H1 (cell line): ENCODE data around the gene COG7. TPM values are rescaled to one million over a fixed set of nuclear protein-coding genes. Genes with fewer than 3 reads are reported as not detected.

ENCODE experiments used
- CTCF ChIA-PET: fragments of 300-600 bp; sonication (Branson Sonifier 250); formaldehyde crosslinking; loops from one replicate; lab custom pipeline; 2021; ENCODE audit not compliant: partially characterized antibody; lab: Charles Lee
- POLR2A ChIA-PET: fragments of 300-600 bp; sonication (Branson Sonifier 250); formaldehyde crosslinking; loops from one replicate; lab custom pipeline; 2021; ENCODE audit warnings: inconsistent platforms; ENCODE audit not compliant: partially characterized antibody; lab: Charles Lee
- DNase-seq, 2 experiments: peaks; one replicate each; pipeline versions ENCODE4 v3.0.0 to v3.0.0-alpha.2; 2010 to 2022; ENCODE audit warnings: low spot score in 2 of 2, low read depth in 1 of 2, mixed read lengths in 1 of 2
- FAIRE-seq: peaks from 2 replicates; lab custom pipeline; 2011; peaks lifted over from hg19 to GRCh38; lab: Jason Lieb, UNC
- H2AFZ ChIP-seq: 2 replicates; pipeline ENCODE4 v1.8.1; 2012; ENCODE audit warnings: low read length, inconsistent platforms
- H2AK5ac ChIP-seq: 2 replicates; pipeline ENCODE4 v1.6.1; 2013; ENCODE audit warnings: low read depth, low read length
- H2BK120ac ChIP-seq: replicated peaks from 2 replicates; pipeline ENCODE3; 2013; ENCODE audit warnings: low read depth, low read length, inconsistent platforms
- H2BK12ac ChIP-seq: 2 replicates; pipeline ENCODE4 v1.6.1; 2013; ENCODE audit warnings: low read depth, low read length
- H2BK15ac ChIP-seq: 2 replicates; pipeline ENCODE4 v1.6.1; 2013; ENCODE audit warnings: low read length
- H2BK20ac ChIP-seq: 2 replicates; pipeline ENCODE4 v1.6.1; 2013; ENCODE audit warnings: low read length
- H2BK5ac ChIP-seq: 2 replicates; pipeline ENCODE4 v1.6.1; 2013; ENCODE audit warnings: low read depth, low read length
- H3K14ac ChIP-seq: 2 replicates; pipeline ENCODE4 v1.6.1; 2013; ENCODE audit warnings: inconsistent platforms; ENCODE audit not compliant: insufficient read length
- H3K18ac ChIP-seq: 2 replicates; pipeline ENCODE4 v1.6.1; 2013; ENCODE audit warnings: low read length; ENCODE audit errors: extremely low read depth
- H3K23ac ChIP-seq: 2 replicates; pipeline ENCODE4 v1.6.1; 2013; ENCODE audit warnings: inconsistent platforms; ENCODE audit not compliant: insufficient read length
- H3K23me2 ChIP-seq: 2 replicates; pipeline ENCODE4 v1.6.1; 2013; ENCODE audit warnings: low read depth, low read length
- H3K27ac ChIP-seq: 2 replicates; pipeline ENCODE4 v1.6.1; 2011; ENCODE audit warnings: low read depth, low read length, inconsistent platforms
- H3K27me3 ChIP-seq, 4 experiments: replicated peaks in 1 of 4; 1 replicate in 1 of 4; 2 replicates in 3 of 4; pipeline versions ENCODE4 v1.6.1 to v1.8.1; 2011 to 2013; ENCODE audit warnings: low read length in 3 of 4, mild to moderate bottlenecking in 3 of 4, inconsistent platforms in 2 of 4, mixed read lengths in 2 of 4, moderate library complexity in 1 of 4; ENCODE audit not compliant: control insufficient read depth in 3 of 4, insufficient read depth in 3 of 4; ENCODE audit errors: extremely low read depth in 1 of 4
- H3K36me3 ChIP-seq, 4 experiments: 2 replicates each; pipeline versions ENCODE4 v1.6.1 to v1.8.1; 2011 to 2013; ENCODE audit warnings: mild to moderate bottlenecking in 4 of 4, low read length in 3 of 4, moderate library complexity in 2 of 4, control low read depth in 1 of 4, inconsistent platforms in 1 of 4; ENCODE audit not compliant: insufficient read depth in 4 of 4, control insufficient read depth in 2 of 4
- H3K4ac ChIP-seq: replicated peaks from 2 replicates; pipeline ENCODE3; 2013; ENCODE audit warnings: low read length, low read depth, mixed read lengths, inconsistent platforms; ENCODE audit not compliant: insufficient read length
- H3K4me1 ChIP-seq, 4 experiments: replicated peaks in 1 of 4; 1 replicate in 1 of 4; 2 replicates in 3 of 4; pipeline versions ENCODE4 v1.6.1 to v1.8.1; 2011 to 2013; ENCODE audit warnings: low read length in 3 of 4, inconsistent platforms in 2 of 4, mixed read lengths in 1 of 4; ENCODE audit not compliant: insufficient read depth in 4 of 4, control insufficient read depth in 3 of 4
- H3K4me2 ChIP-seq, 2 experiments: 2 replicates each; pipeline versions ENCODE4 v1.6.1 to v1.8.1; 2011 to 2013; ENCODE audit warnings: low read depth in 2 of 2, low read length in 2 of 2, control low read depth in 1 of 2, inconsistent platforms in 1 of 2, mild to moderate bottlenecking in 1 of 2; ENCODE audit not compliant: insufficient read depth in 1 of 2
- H3K4me3 ChIP-seq, 4 experiments: fragments of 200-600, 300-600 bp in 1 of 4; sonication (generic), shearing (Covaris generic), sonication (Bioruptor Twin) in 1 of 4; 2 replicates each; pipeline versions ENCODE4 v1.5.1 to v1.8.1; 2011 to 2016; ENCODE audit warnings: low read length in 4 of 4, low read depth in 3 of 4, control low read depth in 2 of 4, inconsistent platforms in 2 of 4, mild to moderate bottlenecking in 2 of 4, mixed read lengths in 1 of 4, moderate library complexity in 1 of 4; ENCODE audit not compliant: insufficient read depth in 2 of 4; ENCODE audit errors: extremely low read depth in 1 of 4
- H3K56ac ChIP-seq: replicated peaks from 2 replicates; pipeline ENCODE3; 2013; ENCODE audit warnings: low read depth, mild to moderate bottlenecking, mixed read lengths, low read length, inconsistent platforms; ENCODE audit not compliant: insufficient read length
- H3K79me1 ChIP-seq: 2 replicates; pipeline ENCODE4 v1.6.1; 2013; ENCODE audit warnings: low read depth, low read length, control low read depth
- H3K79me2 ChIP-seq, 2 experiments: 2 replicates each; pipeline versions ENCODE4 v1.6.1 to v1.8.1; 2012 to 2013; ENCODE audit warnings: low read length in 2 of 2, mild to moderate bottlenecking in 2 of 2, inconsistent platforms in 1 of 2; ENCODE audit not compliant: insufficient read depth in 2 of 2, control insufficient read depth in 1 of 2
- H3K9ac ChIP-seq, 4 experiments: replicated peaks in 1 of 4; 1 replicate in 1 of 4; 2 replicates in 3 of 4; pipeline versions ENCODE4 v1.6.1 to v1.8.1; 2011 to 2013; ENCODE audit warnings: low read depth in 3 of 4, low read length in 3 of 4, control low read depth in 2 of 4, mild to moderate bottlenecking in 2 of 4, moderate library complexity in 2 of 4, inconsistent platforms in 1 of 4; ENCODE audit errors: extremely low read depth in 1 of 4
- H3K9me3 ChIP-seq, 2 experiments: 2 replicates each; pipeline versions ENCODE4 v1.6.1 to v1.8.1; 2012 to 2013; ENCODE audit warnings: mild to moderate bottlenecking in 2 of 2, moderate library complexity in 2 of 2, control low read depth in 1 of 2, inconsistent platforms in 1 of 2, low read depth in 1 of 2, low read length in 1 of 2, mixed read lengths in 1 of 2; ENCODE audit not compliant: insufficient read depth in 2 of 2
- H4K20me1 ChIP-seq, 2 experiments: replicated peaks in 1 of 2; 2 replicates each; pipeline versions ENCODE3 to v1.8.1; 2011 to 2013; ENCODE audit warnings: inconsistent platforms in 2 of 2, low read length in 2 of 2, mild to moderate bottlenecking in 1 of 2; ENCODE audit not compliant: insufficient read depth in 2 of 2, control insufficient read depth in 1 of 2
- H4K5ac ChIP-seq: 2 replicates; pipeline ENCODE4 v1.6.1; 2013; ENCODE audit warnings: low read length, low read depth, mixed read lengths, inconsistent platforms; ENCODE audit not compliant: insufficient read length
- H4K8ac ChIP-seq: 2 replicates; pipeline ENCODE4 v1.8.0; 2013; ENCODE audit warnings: mild to moderate bottlenecking, moderate library complexity, low read length, inconsistent platforms; ENCODE audit not compliant: insufficient read depth; ENCODE audit errors: extremely low read depth
- H4K91ac ChIP-seq: replicated peaks from 2 replicates; pipeline ENCODE3; 2013; ENCODE audit warnings: low read length, mixed read lengths, inconsistent platforms; ENCODE audit not compliant: insufficient read length
- ASH2L ChIP-seq: fragments of 200-600, 300-600 bp; sonication (generic); IDR thresholded peaks from one replicate; pipeline ENCODE4 v1.7.1; 2017; ENCODE audit warnings: low read length
- NANOG ChIP-seq: IDR thresholded peaks from 2 replicates; pipeline ENCODE4 v1.6.1; 2011; ENCODE audit warnings: low read length, low read depth, mild to moderate bottlenecking, inconsistent platforms; ENCODE audit not compliant: insufficient read depth, poor library complexity, severe bottlenecking
- NRF1 ChIP-seq: IDR thresholded peaks from 2 replicates; pipeline ENCODE4 v1.6.1; 2011; ENCODE audit warnings: mild to moderate bottlenecking, low read depth, low read length, improper control_type of control experiment
- SP2 ChIP-seq: IDR thresholded peaks from 2 replicates; pipeline ENCODE4 v1.6.1; 2012; ENCODE audit warnings: mild to moderate bottlenecking, low read length, inconsistent platforms
- TAF7 ChIP-seq: optimal IDR thresholded peaks from 2 replicates; pipeline ENCODE3; 2011; ENCODE audit warnings: low read depth, mild to moderate bottlenecking, inconsistent platforms, low read length, moderate library complexity, borderline replicate concordance
- WGBS, 2 experiments: shearing (Covaris generic) in 1 of 2; methylation state at CpG; one replicate each; pipeline versions ENCODE4 v1.1.6 to v1.1.7; 2013 to 2015; ENCODE audit warnings: low lambda C conversion rate in 2 of 2, mixed read lengths in 2 of 2, inconsistent platforms in 1 of 2, low coverage in 1 of 2, missing lambda C conversion rate in 1 of 2; ENCODE audit not compliant: insufficient replicate concordance in 2 of 2, insufficient coverage in 1 of 2, insufficient read length in 1 of 2; ENCODE audit errors: extremely low coverage in 1 of 2, missing lambda C conversion rate in 1 of 2; 5-methylcytosine and 5-hydroxymethylcytosine counted together
- polyA plus RNA-seq, 7 experiments: library from polyadenylated mRNA; depleted of rRNA in 3 of 7; stranded (reverse) in 5 of 7; unstranded in 2 of 7; fragments of >200 nt in 5 of 7; fragments of 200-250 nt in 2 of 7; gene quantifications; 1 replicate in 5 of 7; 2 replicates in 1 of 7; 4 replicates in 1 of 7; pipeline versions ENCODE4 v1.2.1 to v1.2.3, GENCODE V29; 2011 to 2013; ENCODE audit warnings: missing spikeins in 2 of 7, mixed read lengths in 2 of 7
- total RNA-seq: library from RNA; stranded (reverse); fragmentation: NEBNext Ultra II Directional; extraction: Animal tissue kit (Norgen Biotek cat#: 25700); gene quantifications from 2 replicates; pipeline ENCODE4 v1.2.1, GENCODE V29; 2021
- TF ChIP-seq, protein P1 (sequence below): IDR thresholded peaks from 2 replicates; pipeline ENCODE4 v1.6.1; 2012; ENCODE audit warnings: inconsistent platforms
- TF ChIP-seq, protein P2 (sequence below): IDR thresholded peaks from 2 replicates; pipeline ENCODE4 v1.6.1; 2012; ENCODE audit warnings: inconsistent platforms

COG7 gene
- total and polyA plus RNA-seq, 2 of the 8 experiments (the other 6 are each of a cell fraction or from before 2014, with no cell fraction given): 17.2 to 40.4 TPM

DNA sequence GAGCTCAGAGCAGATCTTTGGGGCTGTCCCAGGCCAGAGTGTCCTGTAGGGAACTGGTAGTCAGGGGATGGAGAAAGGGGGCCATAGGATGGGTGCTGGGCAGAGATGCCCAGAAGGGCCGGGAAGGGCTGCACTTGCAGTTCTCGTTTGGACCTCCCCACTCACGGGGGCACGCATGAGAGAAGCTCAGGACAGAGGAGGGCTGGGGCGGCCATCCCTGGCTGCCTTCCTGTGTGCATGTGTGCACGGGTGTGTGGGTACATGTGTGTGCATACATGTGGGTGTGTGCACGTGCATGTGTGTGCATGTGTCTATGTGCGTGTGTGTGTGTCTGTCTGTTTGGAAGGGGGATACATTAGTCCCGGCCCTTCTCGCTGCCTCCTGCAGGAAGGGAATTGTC is 73.3 kb downstream of the COG7 start:
- H3K27me3 ChIP-seq: no peaks in the 10 kb centered on the region
- no peak overlapping the region for H2AFZ ChIP-seq
- H3K79me2 ChIP-seq: no peaks in the 10 kb centered on the region
- H3K27ac ChIP-seq: no peak overlapping the region
- H3K4me3 ChIP-seq: no peak overlapping the region
- H2BK5ac ChIP-seq: no peak overlapping the region
- H3K4me2 ChIP-seq: no peak overlapping the region
- no peaks in the 10 kb centered on the region for H3K9me3 ChIP-seq
- no peak overlapping the region for H4K5ac ChIP-seq
- FAIRE-seq: no peak
- no peak overlapping the region for H3K18ac ChIP-seq
- CTCF ChIA-PET: interaction anchor here (0.6 to 7.4 kb wide), 11 partner anchors 9 to 199 kb away, joined by 3 to 44 read pairs (median 3); no protein-coding TSS in a partner anchor
- H2BK15ac ChIP-seq: no peak overlapping the region; the same call in 1 of the 2 replicates
- H3K4ac ChIP-seq: no peak overlapping the region
- TF ChIP-seq NRF1 (no peak), NANOG (no peak), ASH2L (no peak), TAF7 (no peak), SP2 (no peak)
- TF ChIP-seq, protein P1, sequence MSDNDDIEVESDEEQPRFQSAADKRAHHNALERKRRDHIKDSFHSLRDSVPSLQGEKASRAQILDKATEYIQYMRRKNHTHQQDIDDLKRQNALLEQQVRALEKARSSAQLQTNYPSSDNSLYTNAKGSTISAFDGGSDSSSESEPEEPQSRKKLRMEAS: no peak
- TF ChIP-seq, protein P2, sequence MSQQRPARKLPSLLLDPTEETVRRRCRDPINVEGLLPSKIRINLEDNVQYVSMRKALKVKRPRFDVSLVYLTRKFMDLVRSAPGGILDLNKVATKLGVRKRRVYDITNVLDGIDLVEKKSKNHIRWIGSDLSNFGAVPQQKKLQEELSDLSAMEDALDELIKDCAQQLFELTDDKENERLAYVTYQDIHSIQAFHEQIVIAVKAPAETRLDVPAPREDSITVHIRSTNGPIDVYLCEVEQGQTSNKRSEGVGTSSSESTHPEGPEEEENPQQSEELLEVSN: no peak
- H3K56ac ChIP-seq: no peak overlapping the region
- H2BK120ac ChIP-seq: no peak overlapping the region
- H3K36me3 ChIP-seq: no peaks in the 10 kb centered on the region
- DNase-seq: no peak
- H3K79me1 ChIP-seq: no peaks in the 10 kb centered on the region
- H4K91ac ChIP-seq: no peak overlapping the region
- WGBS, 2 experiments: 84% methylated on average over 9 of the region's 10 CpGs; no CpG with 5 or more reads in 1 of the 2 experiments
- H2BK20ac ChIP-seq: no peak overlapping the region; the same call in 1 of the 2 replicates
- no peak overlapping the region for H4K8ac ChIP-seq
- POLR2A ChIA-PET: interaction anchor here (0.6 kb wide), 1 partner anchor 150 kb away, joined by 3 read pairs; no protein-coding TSS in a partner anchor
- no peak overlapping the region for H3K9ac ChIP-seq
- H2AK5ac ChIP-seq: no peak overlapping the region
- H3K4me1 ChIP-seq: peaks cover 0 to 4% (median 1%) of the 10 kb centered on the region in 4 experiments; a peak in 2 of 7 replicates
- H3K14ac ChIP-seq: no peak overlapping the region
- no peak overlapping the region for H3K23ac ChIP-seq
- H4K20me1 ChIP-seq: no peaks in the 10 kb centered on the region
- 0 out of 2 replicates have a peak overlapping the region, but pooled peaks have one; percentile 27 for H2BK12ac ChIP-seq
- H3K23me2 ChIP-seq: no peaks in the 10 kb centered on the region; the same call in 1 of the 2 replicates
